ENCODE measurements around the gene MRPL22. TPM values are rescaled to one million over a fixed set of nuclear protein-coding genes. Genes with fewer than 3 reads are reported as not detected.

Gene MRPL22
- total RNA-seq, 2 donors from 2014 or later = 14.4 to 35.2 TPM

Other genes with a start within 250 kb of the MRPL22 start
- 100 to 1,000 TPM in 1 of 2 donors, 10 to 100 TPM in 1; 83.9 to 163 TPM for gene LARP1, start 185.7 kb upstream of the MRPL22 start, total RNA-seq
- gene FAXDC2, start 90.5 kb upstream of the MRPL22 start, total RNA-seq = 10 to 100 TPM; 35.3 to 81.7 TPM
- 10 to 100 TPM; 46.3 to 95.2 TPM for gene CNOT8, start 82.4 kb upstream of the MRPL22 start, total RNA-seq
- 10 to 100 TPM; 14.6 to 20.3 TPM for gene GEMIN5, start 2.9 kb upstream of the MRPL22 start, total RNA-seq
- 1 to 10 TPM in 1 of 2 donors, not detected in 1; 1.0 TPM for gene KIF4B, start 72.7 kb downstream of the MRPL22 start, total RNA-seq